HG02642 (cell line): ENCODE measurements around the gene TRAPPC11.
"Not testable (repeated sequence)": the region's sequence is repeated elsewhere in the genome, so short reads cannot be mapped to it uniquely, and the experiment has no call there.

Source experiments
- ATAC-seq: cut with Tn5 transposase; IDR thresholded peaks from one replicate; pipeline ENCODE4 v1.9.1; 2021; ENCODE audit warnings: mild to moderate bottlenecking; ENCODE audit not compliant: unreplicated experiment, poor library complexity

Gene TRAPPC11

GRCh38 chr4:183659029-183659871, at the start of gene TRAPPC11, which contains the start of gene RWDD4:
Gene TRAPPC11 (plus strand): TSS chr4:183659293. CDS start chr4:183663868, 4,575 bp downstream.
Gene RWDD4 (minus strand): TSS chr4:183659185. CDS start chr4:183658952, 233 bp downstream.
- peak; percentile 99 for ATAC-seq

GRCh38 chr4:183610033-183610432, 49.1 kb upstream of the TRAPPC11 start:
- ATAC-seq, result no peak

- no peak for ATAC-seq
Observed at GRCh38 chr4:183610613-183611012, 48.5 kb upstream of the TRAPPC11 start.

- ATAC-seq, result no peak
Observed at GRCh38 chr4:183611210-183611830, 47.8 kb upstream of the TRAPPC11 start.

- ATAC-seq, result no peak
Observed at GRCh38 chr4:183612329-183613250, 46.5 kb upstream of the TRAPPC11 start.

GRCh38 chr4:183617075-183617474, 42.0 kb upstream of the TRAPPC11 start:
- no peak for ATAC-seq

GRCh38 chr4:183618681-183619080, 40.4 kb upstream of the TRAPPC11 start:
- ATAC-seq, result no peak

GRCh38 chr4:183620421-183620820, 38.7 kb upstream of the TRAPPC11 start:
- no peak for ATAC-seq

GRCh38 chr4:183621875-183622274, 37.2 kb upstream of the TRAPPC11 start:
- no peak for ATAC-seq

GRCh38 chr4:183624548-183624947, 34.5 kb upstream of the TRAPPC11 start:
- no peak for ATAC-seq

GRCh38 chr4:183626168-183626567, 32.9 kb upstream of the TRAPPC11 start:
- no peak for ATAC-seq

GRCh38 chr4:183627286-183627685, 31.8 kb upstream of the TRAPPC11 start:
- not testable (repeated sequence) for ATAC-seq

- ATAC-seq, result no peak
Observed at GRCh38 chr4:183627979-183628588, 31.0 kb upstream of the TRAPPC11 start.

GRCh38 chr4:183631577-183632198, 27.4 kb upstream of the TRAPPC11 start:
- no peak for ATAC-seq

GRCh38 chr4:183632689-183633088, 26.4 kb upstream of the TRAPPC11 start:
- no peak for ATAC-seq

- ATAC-seq, result no peak
Observed at GRCh38 chr4:183633476-183634400, 25.4 kb upstream of the TRAPPC11 start.

GRCh38 chr4:183635321-183635720, 23.8 kb upstream of the TRAPPC11 start:
- ATAC-seq, result no peak

- ATAC-seq, result no peak
Observed at GRCh38 chr4:183635741-183636140, 23.4 kb upstream of the TRAPPC11 start.

- ATAC-seq, result no peak
Observed at GRCh38 chr4:183636503-183636902, 22.6 kb upstream of the TRAPPC11 start.
